Measurements from ENCODE around the gene SNAP47.

DNA sequence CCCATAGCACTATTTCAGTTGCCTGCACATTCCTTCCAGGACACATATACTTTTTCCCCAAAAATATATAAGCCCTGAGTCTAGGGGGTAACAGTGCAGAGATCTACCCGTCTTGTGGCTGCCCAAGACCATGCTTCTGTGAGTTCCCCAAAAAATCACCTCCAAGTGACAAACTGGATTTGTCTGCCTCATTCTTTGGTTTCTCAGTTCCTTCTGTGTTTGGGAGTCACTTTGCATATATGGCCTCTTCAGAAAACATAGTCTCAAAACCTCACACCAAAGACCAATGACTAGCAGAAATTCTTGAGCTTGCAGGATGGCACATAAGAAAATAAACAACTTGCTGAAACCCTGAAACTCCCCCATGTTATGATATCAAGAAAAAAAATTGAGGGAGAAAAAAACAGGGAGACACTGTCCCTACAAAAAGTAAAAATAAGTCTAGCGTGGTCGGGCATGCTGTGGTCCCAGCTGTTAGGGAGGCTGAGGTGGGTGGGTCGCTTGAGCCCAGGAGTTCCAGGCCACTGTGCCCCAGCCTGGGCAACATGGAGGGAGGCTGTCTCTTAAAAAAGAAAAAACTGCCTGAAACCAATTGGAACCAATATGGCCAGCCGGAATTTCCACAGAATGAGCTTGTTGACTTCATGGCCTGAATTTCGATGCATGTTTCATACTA is 8.2 kb upstream of the SNAP47 start:
- TF ChIP-seq CTCF (conservative IDR thresholded peaks at IDR 0.05; ENCODE audit: low read length) = no peak
- TF ChIP-seq EZH2phosphoT487 (IDR thresholded peaks at IDR 0.05; ENCODE audit: borderline replicate concordance) = no peak

Measured in Loucy (cell line).